Lung (tissue), 13 donors: Measurements from ENCODE around the gene SASS6. TPM values are rescaled to one million over a fixed set of nuclear protein-coding genes. Genes with fewer than 3 reads are reported as not detected.

Experiments used
- ATAC-seq: fragments of 200-7000 bp; cut with Tn5 transposase; one replicate; pipeline ENCODE4 v1.9.1; 2020; ENCODE audit warnings: moderate number of reproducible peaks; ENCODE audit not compliant: insufficient read depth, low FRiP score
- DNase-seq, 3 donors: peaks; one replicate each; pipeline ENCODE4 v3.0.0-alpha.2; 2013 to 2017
- H3K27ac ChIP-seq, 2 donors: one replicate each; pipeline ENCODE4 v1.5.1; 2013; ENCODE audit warnings: mild to moderate bottlenecking in 2 of 2, moderate library complexity in 2 of 2, control low read depth in 1 of 2, inconsistent platforms in 1 of 2, low read depth in 1 of 2, low read length in 1 of 2
- H3K27me3 ChIP-seq, 3 donors: one replicate each; pipeline ENCODE4 v1.5.1; 2013; ENCODE audit warnings: low read length in 2 of 3; ENCODE audit not compliant: control insufficient read depth in 3 of 3, insufficient read depth in 3 of 3
- H3K36me3 ChIP-seq, 4 donors: one replicate each; pipeline ENCODE4 v1.5.1; 2013; ENCODE audit warnings: low read length in 4 of 4, mild to moderate bottlenecking in 1 of 4, moderate library complexity in 1 of 4; ENCODE audit not compliant: control insufficient read depth in 4 of 4, insufficient read depth in 4 of 4
- H3K4me1 ChIP-seq, 5 donors: one replicate each; pipeline ENCODE4 v1.5.1; 2013; ENCODE audit warnings: low read length in 5 of 5, mild to moderate bottlenecking in 2 of 5, moderate library complexity in 1 of 5; ENCODE audit not compliant: control insufficient read depth in 5 of 5, insufficient read depth in 5 of 5
- H3K4me3 ChIP-seq: one replicate; pipeline ENCODE4 v1.5.1; 2013; ENCODE audit warnings: mild to moderate bottlenecking, control low read depth, moderate library complexity
- H3K9ac ChIP-seq, 2 donors: one replicate each; pipeline ENCODE4 v1.5.1; 2013; ENCODE audit warnings: low read length in 2 of 2, control low read depth in 1 of 2; ENCODE audit not compliant: insufficient read depth in 1 of 2
- H3K9me3 ChIP-seq, 4 donors: one replicate each; pipeline ENCODE4 v1.5.1; 2013; ENCODE audit warnings: low read length in 3 of 4, mild to moderate bottlenecking in 1 of 4, moderate library complexity in 1 of 4; ENCODE audit not compliant: control insufficient read depth in 4 of 4, insufficient read depth in 3 of 4
- CTCF ChIP-seq: IDR thresholded peaks from 2 replicates; pipeline ENCODE4 v1.5.1; 2012; ENCODE audit warnings: mild to moderate bottlenecking; ENCODE audit errors: control extremely low read depth, extremely low read depth
- WGBS, 2 donors: extraction: QIAGEN DNeasy Blood & Tissue Kit; methylation state at CpG; one replicate each; pipeline ENCODE4 v1.1.7; 2013; 5-methylcytosine and 5-hydroxymethylcytosine counted together
- polyA plus RNA-seq, 2 donors: library from polyadenylated mRNA; stranded (reverse); fragments of 200-250 nt; gene quantifications; one replicate each; pipeline ENCODE4 v1.2.1, GENCODE V29; 2013
- small RNA-seq: library from RNA; depleted of rRNA; stranded (forward); fragments of <200 nt; gene quantifications from one replicate; pipeline ENCODE3, GENCODE V24; 2014; ENCODE audit warnings: low replicate concordance
- total RNA-seq, 2 donors: library from RNA; depleted of rRNA in 1 of 2; stranded (reverse); fragments of >200 nt in 1 of 2; gene quantifications; one replicate each; pipeline ENCODE4 v1.2.1, GENCODE V29; 2014 to 2021
- donor health status: control.
- donor health status: control.
- donor health status: Bipolar disorder and iron deficiency.
- donor health status: healthy.
- donor health status: DM: yes; HTN: yes; CAD: no.

The SASS6 gene
- total and polyA plus RNA-seq, 4 donors = 1.3 to 4.6 (median 1.9) TPM

GRCh38 chr1:100035214-100035613, 97.5 kb downstream of the SASS6 start:
- Histone ChIP-seq H3K4me3 (no peak overlapping the region), H3K27me3 (no peaks in the 10 kb centered on the region), H3K36me3 (no peaks in the 10 kb centered on the region), H3K27ac (no peak overlapping the region), H3K9me3 (no peaks in the 10 kb centered on the region), H3K4me1 (peaks cover 0 to 16% (median 5%) of the 10 kb centered on the region in 5 donors), H3K9ac (no peak overlapping the region)
- ATAC-seq = no peak
- TF ChIP-seq CTCF = no peak
- no peak for DNase-seq
- 88 to 91% methylated on average over 1 of the region's 1 CpG for WGBS, 2 donors

GRCh38 chr1:100034470-100034869, 98.3 kb downstream of the SASS6 start:
- Histone ChIP-seq H3K4me3 (no peak overlapping the region), H3K9me3 (no peaks in the 10 kb centered on the region), H3K36me3 (no peaks in the 10 kb centered on the region), H3K4me1 (peaks cover 0 to 9% (median 5%) of the 10 kb centered on the region in 5 donors), H3K27me3 (no peaks in the 10 kb centered on the region), H3K27ac (no peak overlapping the region), H3K9ac (no peak overlapping the region)
- DNase-seq (peak in 2 of 3 donors; percentile 24 to 29), ATAC-seq (no peak)
- TF ChIP-seq CTCF = no peak

Small RNA genes within 50 kb of the gene (small RNA-seq; reads per million reads assigned to genes)
- not detected for gene AC093019.1

Other genes with a start within 250 kb of the SASS6 start
- 10 to 100 TPM; 34.9 to 53.8 TPM for gene SLC35A3, start 162.9 kb downstream of the SASS6 start, total RNA-seq
- gene SLC35A3, start 162.9 kb downstream of the SASS6 start, polyA plus RNA-seq = 10 to 100 TPM; 10.8 to 24.3 TPM
- gene TRMT13, start 233 bp upstream of the SASS6 start, total RNA-seq = 10 to 100 TPM; 11.5 to 45.1 TPM
- gene TRMT13, start 233 bp upstream of the SASS6 start, polyA plus RNA-seq = 10 to 100 TPM in 1 of 2 donors, 1 to 10 TPM in 1; 7.6 to 13.0 TPM
- under 1 TPM; 0.94 to 0.98 TPM for gene LRRC39, start 45.3 kb upstream of the SASS6 start, total RNA-seq
- gene LRRC39, start 45.3 kb upstream of the SASS6 start, polyA plus RNA-seq = 1 to 10 TPM in 1 of 2 donors, under 1 TPM in 1; 0.45 to 2.7 TPM
- 10 to 100 TPM; 13.0 to 19.1 TPM for gene DBT, start 116.9 kb upstream of the SASS6 start, total RNA-seq
- gene DBT, start 116.9 kb upstream of the SASS6 start, polyA plus RNA-seq = 1 to 10 TPM; 3.4 to 5.4 TPM
- 10 to 100 TPM; 37.4 to 37.6 TPM for gene RTCA, start 133.3 kb upstream of the SASS6 start, total RNA-seq
- gene RTCA, start 133.3 kb upstream of the SASS6 start, polyA plus RNA-seq = 10 to 100 TPM; 22.8 to 23.6 TPM
- 10 to 100 TPM; 19.1 to 45.4 TPM for gene CDC14A, start 219.6 kb upstream of the SASS6 start, total RNA-seq
- 1 to 10 TPM; 3.6 to 5.1 TPM for gene CDC14A, start 219.6 kb upstream of the SASS6 start, polyA plus RNA-seq